Breast epithelium (tissue), 3 donors: ENCODE results near the gene PRDM16.

Experiments
- POLR2AphosphoS5 ChIP-seq, 3 donors: sonication (generic); formaldehyde crosslinking; IDR thresholded peaks; one replicate each; pipeline ENCODE4 v1.6.1; 2017; ENCODE audit warnings: antibody characterized with exemption in 3 of 3
- TF ChIP-seq, protein P1 (sequence below), 3 donors: fragments of 450-650 bp; IDR thresholded peaks; one replicate each; pipeline ENCODE4 v1.5.1; 2016 to 2017; ENCODE audit warnings: antibody characterized with exemption in 3 of 3, mild to moderate bottlenecking in 3 of 3, moderate library complexity in 3 of 3

- TF ChIP-seq, protein P1, sequence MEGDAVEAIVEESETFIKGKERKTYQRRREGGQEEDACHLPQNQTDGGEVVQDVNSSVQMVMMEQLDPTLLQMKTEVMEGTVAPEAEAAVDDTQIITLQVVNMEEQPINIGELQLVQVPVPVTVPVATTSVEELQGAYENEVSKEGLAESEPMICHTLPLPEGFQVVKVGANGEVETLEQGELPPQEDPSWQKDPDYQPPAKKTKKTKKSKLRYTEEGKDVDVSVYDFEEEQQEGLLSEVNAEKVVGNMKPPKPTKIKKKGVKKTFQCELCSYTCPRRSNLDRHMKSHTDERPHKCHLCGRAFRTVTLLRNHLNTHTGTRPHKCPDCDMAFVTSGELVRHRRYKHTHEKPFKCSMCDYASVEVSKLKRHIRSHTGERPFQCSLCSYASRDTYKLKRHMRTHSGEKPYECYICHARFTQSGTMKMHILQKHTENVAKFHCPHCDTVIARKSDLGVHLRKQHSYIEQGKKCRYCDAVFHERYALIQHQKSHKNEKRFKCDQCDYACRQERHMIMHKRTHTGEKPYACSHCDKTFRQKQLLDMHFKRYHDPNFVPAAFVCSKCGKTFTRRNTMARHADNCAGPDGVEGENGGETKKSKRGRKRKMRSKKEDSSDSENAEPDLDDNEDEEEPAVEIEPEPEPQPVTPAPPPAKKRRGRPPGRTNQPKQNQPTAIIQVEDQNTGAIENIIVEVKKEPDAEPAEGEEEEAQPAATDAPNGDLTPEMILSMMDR (IDR thresholded peaks at IDR 0.05) = peak in 2 of 3 donors; percentile 37 to 58
- no peak for TF ChIP-seq POLR2AphosphoS5 (IDR thresholded peaks at IDR 0.05)
Measured at GRCh38 chr1:3319874-3320245, 250.9 kb downstream of the PRDM16 start.
